Gastroesophageal sphincter (tissue), 3 donors: Measurements from ENCODE around the gene IQGAP1.

Source experiments
- CTCF ChIP-seq, 4 experiments: fragments of 200-600 bp in 2 of 4; fragments of 450-650 bp in 2 of 4; sonication (generic) in 1 of 4; IDR thresholded peaks; one replicate each; pipeline ENCODE4 v1.5.1; 2017 to 2019; ENCODE audit warnings: antibody characterized with exemption in 4 of 4, mild to moderate bottlenecking in 2 of 4, moderate library complexity in 2 of 4
- POLR2A ChIP-seq, 2 donors: fragments of 450-650 bp; IDR thresholded peaks; one replicate each; pipeline ENCODE4 v1.6.1; 2017; ENCODE audit warnings: antibody characterized with exemption in 2 of 2, mild to moderate bottlenecking in 2 of 2, moderate library complexity in 1 of 2

- no peak for TF ChIP-seq POLR2A (IDR thresholded peaks at IDR 0.05)
- no peak for TF ChIP-seq CTCF (IDR thresholded peaks at IDR 0.05)
Observed at GRCh38 chr15:90535254-90535653, 147.2 kb downstream of the IQGAP1 start.
